ENCODE results near the gene CASP10. TPM values are rescaled to one million over a fixed set of nuclear protein-coding genes. Genes with fewer than 3 reads are reported as not detected.
A peak's percentile ranks its signal among the peaks of the same experiment; 100 is the strongest.

The CASP10 gene
- total RNA-seq, 4 donors from 2014 or later, result 2.4 to 7.3 (median 3.6) TPM

DNA sequence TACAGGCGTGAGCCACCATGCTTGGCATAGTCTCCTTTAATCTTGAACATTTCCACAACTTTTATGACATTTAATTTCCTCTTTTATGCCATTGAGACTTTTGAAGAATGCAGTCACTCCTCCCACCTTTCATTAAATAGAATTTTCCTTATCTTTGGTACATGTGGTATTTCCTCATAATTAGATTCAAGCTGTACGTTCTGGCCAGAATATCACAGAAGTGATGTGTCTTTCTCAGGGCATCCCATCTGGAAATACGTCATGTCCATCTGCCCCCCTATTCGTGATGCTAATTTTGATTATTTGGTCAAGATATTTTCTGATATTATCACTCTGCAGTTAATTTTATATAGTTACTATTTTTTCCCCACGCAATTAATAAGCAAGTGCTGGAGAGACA lies 16.9 kb downstream of the CASP10 start:
- Histone ChIP-seq H3K36me3 (no peaks in the 10 kb centered on the region), H3K4me3 (no peak overlapping the region), H3K4me1 (no peaks in the 10 kb centered on the region), H3K9me3 (no peaks in the 10 kb centered on the region), H3K27ac (no peak overlapping the region), H3K27me3 (no peaks in the 10 kb centered on the region)
- ATAC-seq (no peak), DNase-seq (no peak)
- intact Hi-C loops (cut with DNase I; ENCODE audit: low total_unique reads), result loop anchor here (5.0 kb wide), 1 partner anchor 1228 kb away; no protein-coding TSS in a partner anchor
- in situ Hi-C loops (cut with MboI; ENCODE audit: low sequenced_read_pairs in 4 of 4), result no loop called here
- no peak for TF ChIP-seq POLR2A (IDR thresholded peaks at IDR 0.05)
- TF ChIP-seq, protein P1, sequence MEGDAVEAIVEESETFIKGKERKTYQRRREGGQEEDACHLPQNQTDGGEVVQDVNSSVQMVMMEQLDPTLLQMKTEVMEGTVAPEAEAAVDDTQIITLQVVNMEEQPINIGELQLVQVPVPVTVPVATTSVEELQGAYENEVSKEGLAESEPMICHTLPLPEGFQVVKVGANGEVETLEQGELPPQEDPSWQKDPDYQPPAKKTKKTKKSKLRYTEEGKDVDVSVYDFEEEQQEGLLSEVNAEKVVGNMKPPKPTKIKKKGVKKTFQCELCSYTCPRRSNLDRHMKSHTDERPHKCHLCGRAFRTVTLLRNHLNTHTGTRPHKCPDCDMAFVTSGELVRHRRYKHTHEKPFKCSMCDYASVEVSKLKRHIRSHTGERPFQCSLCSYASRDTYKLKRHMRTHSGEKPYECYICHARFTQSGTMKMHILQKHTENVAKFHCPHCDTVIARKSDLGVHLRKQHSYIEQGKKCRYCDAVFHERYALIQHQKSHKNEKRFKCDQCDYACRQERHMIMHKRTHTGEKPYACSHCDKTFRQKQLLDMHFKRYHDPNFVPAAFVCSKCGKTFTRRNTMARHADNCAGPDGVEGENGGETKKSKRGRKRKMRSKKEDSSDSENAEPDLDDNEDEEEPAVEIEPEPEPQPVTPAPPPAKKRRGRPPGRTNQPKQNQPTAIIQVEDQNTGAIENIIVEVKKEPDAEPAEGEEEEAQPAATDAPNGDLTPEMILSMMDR (IDR thresholded peaks at IDR 0.05 in 4 of 5, conservative IDR thresholded peaks at IDR 0.05 in 1 of 5), result no peak

DNA sequence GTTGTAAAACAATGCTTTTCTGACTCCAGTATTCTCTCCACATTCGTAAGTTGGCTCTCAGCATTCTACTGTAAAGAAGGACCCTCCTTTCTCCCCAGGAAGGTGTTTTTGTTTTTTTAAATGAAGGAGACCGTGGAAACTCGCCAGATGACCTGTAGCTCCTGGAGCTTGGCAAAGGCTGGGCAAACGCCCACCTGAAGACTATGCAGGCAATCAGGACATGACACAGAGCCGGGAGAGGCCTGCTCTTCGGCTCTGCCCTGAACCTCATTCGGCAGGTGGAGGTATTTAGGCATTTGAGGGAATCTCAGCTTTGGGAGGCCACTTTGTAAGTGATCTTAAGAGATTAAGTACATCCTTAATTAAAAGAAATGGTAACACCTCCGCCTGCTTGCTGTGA lies 17.4 kb downstream of the CASP10 start:
- no peaks in the 10 kb centered on the region for H3K4me1 ChIP-seq
- H3K4me3 ChIP-seq, result no peak overlapping the region
- DNase-seq, result no peak
- no peak for ATAC-seq
- in situ Hi-C loops (cut with MboI; ENCODE audit: low sequenced_read_pairs in 4 of 4), result no loop called here
- H3K9me3 ChIP-seq, result no peaks in the 10 kb centered on the region
- TF ChIP-seq, protein P1 (IDR thresholded peaks at IDR 0.05 in 4 of 5, conservative IDR thresholded peaks at IDR 0.05 in 1 of 5), result no peak
- TF ChIP-seq POLR2A (IDR thresholded peaks at IDR 0.05), result no peak
- no peaks in the 10 kb centered on the region for H3K27me3 ChIP-seq
- no peaks in the 10 kb centered on the region for H3K36me3 ChIP-seq
- intact Hi-C loops (cut with DNase I; ENCODE audit: low total_unique reads), result no loop called here
- H3K27ac ChIP-seq, result no peak overlapping the region

DNA sequence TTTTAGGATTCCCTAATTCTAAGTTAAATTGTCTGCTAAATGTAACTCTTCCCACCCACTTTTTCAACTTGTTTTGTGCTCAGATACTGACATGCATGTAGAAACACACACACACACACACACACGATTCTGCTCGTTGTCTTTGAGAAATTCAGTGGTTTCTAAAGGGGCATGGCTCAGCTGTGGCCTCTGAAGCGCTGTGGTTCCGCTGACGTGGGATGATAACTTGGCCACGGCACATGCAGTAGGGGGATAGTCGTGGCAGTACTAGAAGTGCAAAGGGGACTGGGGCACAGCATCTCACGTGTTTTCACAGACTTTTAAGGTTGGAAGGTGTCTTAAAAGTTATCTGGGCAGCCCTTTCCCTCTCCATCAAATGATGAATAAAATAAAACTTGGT lies 18.4 kb downstream of the CASP10 start:
- no peaks in the 10 kb centered on the region for H3K36me3 ChIP-seq
- no peaks in the 10 kb centered on the region for H3K9me3 ChIP-seq
- no peaks in the 10 kb centered on the region for H3K4me1 ChIP-seq
- no peak for TF ChIP-seq POLR2A (IDR thresholded peaks at IDR 0.05)
- TF ChIP-seq, protein P1 (IDR thresholded peaks at IDR 0.05 in 4 of 5, conservative IDR thresholded peaks at IDR 0.05 in 1 of 5), result no peak
- H3K27me3 ChIP-seq, result no peaks in the 10 kb centered on the region
- ATAC-seq, result no peak
- H3K27ac ChIP-seq, result no peak overlapping the region
- H3K4me3 ChIP-seq, result no peak overlapping the region
- intact Hi-C loops (cut with DNase I; ENCODE audit: low total_unique reads), result no loop called here
- in situ Hi-C loops (cut with MboI; ENCODE audit: low sequenced_read_pairs in 4 of 4), result no loop called here
- DNase-seq, result no peak

DNA sequence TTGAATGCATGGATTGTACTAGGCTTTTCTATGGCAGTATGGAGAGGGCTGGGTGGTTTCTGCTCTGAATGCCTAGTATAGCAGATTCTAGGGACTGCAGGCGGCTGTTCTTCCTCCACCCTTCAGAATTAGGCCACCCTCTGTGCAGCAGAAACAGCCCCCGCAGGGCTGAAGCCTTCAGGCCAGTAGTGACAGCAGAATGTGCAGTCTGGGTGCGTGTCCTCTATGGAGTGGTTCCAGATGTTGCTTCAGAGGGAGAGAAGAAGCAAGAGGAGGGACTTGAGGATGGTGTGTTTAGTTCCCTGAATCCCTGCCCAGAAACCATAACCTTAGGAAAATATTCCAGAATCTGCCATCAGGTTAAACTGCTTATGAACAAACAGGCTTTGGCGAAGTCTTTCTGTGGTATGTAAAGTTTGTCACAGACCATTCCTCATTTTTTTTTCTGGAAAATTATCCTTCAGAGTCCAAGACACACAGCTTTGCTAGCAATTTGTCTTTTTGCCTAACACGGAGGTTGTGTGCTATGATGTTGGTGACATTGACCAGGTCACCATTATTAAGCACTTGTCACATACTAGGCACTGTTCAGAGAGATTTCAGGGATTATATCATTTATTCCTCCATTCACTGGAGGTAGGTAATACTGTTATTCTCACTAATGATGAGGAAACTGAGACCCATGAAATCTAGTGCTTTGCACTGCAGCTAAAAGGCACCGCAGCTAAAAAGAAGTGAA lies 21.1 kb downstream of the CASP10 start:
- in situ Hi-C loops (cut with MboI; ENCODE audit: low sequenced_read_pairs in 4 of 4) (no loop called here), intact Hi-C loops (cut with DNase I; ENCODE audit: low total_unique reads) (no loop called here)
- TF ChIP-seq, protein P1 (IDR thresholded peaks at IDR 0.05 in 4 of 5, conservative IDR thresholded peaks at IDR 0.05 in 1 of 5), result no peak
- TF ChIP-seq POLR2A (IDR thresholded peaks at IDR 0.05), result no peak
- Histone ChIP-seq H3K36me3 (no peaks in the 10 kb centered on the region), H3K27ac (no peak overlapping the region), H3K4me1 (no peaks in the 10 kb centered on the region), H3K4me3 (no peak overlapping the region), H3K27me3 (no peaks in the 10 kb centered on the region), H3K9me3 (no peaks in the 10 kb centered on the region)
- DNase-seq (no peak), ATAC-seq (peak in 1 of 2 donors; percentile 15)

Measured in gastrocnemius medialis (tissue), 4 donors.